HG02610 (cell line): ENCODE measurements around the gene SYCE1L.

Experiments
- ATAC-seq: cut with Tn5 transposase; IDR thresholded peaks from one replicate; pipeline ENCODE4 v1.9.1; 2021; ENCODE audit warnings: mild to moderate bottlenecking, moderate library complexity; ENCODE audit not compliant: unreplicated experiment

The SYCE1L gene

DNA sequence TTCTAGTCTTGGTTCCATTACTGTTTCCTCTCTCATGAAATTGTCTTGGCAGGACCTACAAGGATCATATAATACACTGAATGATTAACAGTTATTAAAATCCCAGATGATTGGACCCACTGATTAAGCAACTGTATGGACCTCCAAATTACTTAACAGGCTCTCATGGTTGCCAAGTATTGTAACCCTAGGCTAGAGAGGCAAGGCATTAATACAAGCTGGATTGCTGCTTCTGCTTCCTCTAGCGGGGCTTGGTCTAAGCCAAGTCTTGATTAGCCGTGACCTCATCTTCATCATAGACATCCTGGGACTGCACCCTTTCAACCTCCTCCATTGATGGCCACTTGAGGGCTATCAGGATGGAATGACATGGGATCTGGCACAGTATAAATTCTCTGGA is 46.9 kb downstream of the SYCE1L start:
- ATAC-seq, result no peak

DNA sequence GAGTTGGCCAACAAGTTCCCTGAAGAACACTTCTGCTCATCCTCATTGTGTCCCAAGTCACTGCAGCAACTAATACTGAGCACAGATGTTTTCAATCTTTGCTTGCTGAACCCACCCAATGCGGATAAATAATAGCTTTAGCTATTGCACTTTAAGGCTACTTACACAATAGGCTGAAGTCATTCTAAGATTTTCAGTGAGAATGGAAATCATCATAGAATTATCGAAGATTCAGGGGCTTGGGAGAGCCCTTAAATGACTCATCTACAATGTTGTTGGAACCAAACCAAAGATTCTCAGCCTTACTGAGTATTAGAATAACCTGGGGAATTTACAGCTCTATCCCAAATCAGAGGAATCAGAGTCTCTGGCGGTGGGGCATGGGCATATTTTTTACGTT is 51.2 kb downstream of the SYCE1L start:
- no peak for ATAC-seq
